Hematopoietic multipotent progenitor cell treated with erythropoietin and hydrocortisone succinate and interleukin-3 and kit ligand, for 17 days (in vitro differentiated cells): Measurements from ENCODE around the gene TJP2.

Source experiments
- DNase-seq: peaks from one replicate; pipeline ENCODE4 v3.0.0-alpha.2; 2015; ENCODE audit warnings: low spot score

The TJP2 gene

DNA sequence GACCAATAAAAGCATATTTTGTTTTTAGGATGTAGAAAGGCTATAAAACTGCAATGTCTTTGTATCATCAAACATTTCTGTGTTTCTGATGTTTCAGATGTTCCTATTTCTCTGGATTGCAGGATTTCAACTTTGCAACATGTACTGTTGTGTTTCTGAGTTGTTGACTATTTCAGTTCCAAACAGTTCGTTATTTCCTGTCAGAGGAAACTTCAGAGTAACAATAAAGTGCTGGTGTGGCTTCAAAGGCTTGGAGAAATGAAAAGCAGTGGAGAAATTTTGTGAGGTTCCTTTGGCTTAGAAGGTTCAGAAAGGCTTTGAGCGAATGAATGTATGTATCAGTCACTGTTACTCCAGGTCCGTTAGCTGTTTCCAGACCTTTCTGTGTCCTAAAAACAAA lies 17.2 kb downstream of the TJP2 start:
- DNase-seq, result no peak

- DNase-seq, result no peak
These were observed 18.1 kb downstream of the TJP2 start for GRCh38 chr9:69192214-69192613.

- DNase-seq, result no peak
These were observed 19.6 kb downstream of the TJP2 start for GRCh38 chr9:69193685-69194032.

- DNase-seq, result no peak
These were observed 20.8 kb downstream of the TJP2 start for GRCh38 chr9:69194702-69195418.

- DNase-seq, result no peak
These were observed 21.6 kb downstream of the TJP2 start for GRCh38 chr9:69195668-69196067.

GRCh38 chr9:69197687-69198086 lies 23.6 kb downstream of the TJP2 start:
- DNase-seq, result no peak

DNA sequence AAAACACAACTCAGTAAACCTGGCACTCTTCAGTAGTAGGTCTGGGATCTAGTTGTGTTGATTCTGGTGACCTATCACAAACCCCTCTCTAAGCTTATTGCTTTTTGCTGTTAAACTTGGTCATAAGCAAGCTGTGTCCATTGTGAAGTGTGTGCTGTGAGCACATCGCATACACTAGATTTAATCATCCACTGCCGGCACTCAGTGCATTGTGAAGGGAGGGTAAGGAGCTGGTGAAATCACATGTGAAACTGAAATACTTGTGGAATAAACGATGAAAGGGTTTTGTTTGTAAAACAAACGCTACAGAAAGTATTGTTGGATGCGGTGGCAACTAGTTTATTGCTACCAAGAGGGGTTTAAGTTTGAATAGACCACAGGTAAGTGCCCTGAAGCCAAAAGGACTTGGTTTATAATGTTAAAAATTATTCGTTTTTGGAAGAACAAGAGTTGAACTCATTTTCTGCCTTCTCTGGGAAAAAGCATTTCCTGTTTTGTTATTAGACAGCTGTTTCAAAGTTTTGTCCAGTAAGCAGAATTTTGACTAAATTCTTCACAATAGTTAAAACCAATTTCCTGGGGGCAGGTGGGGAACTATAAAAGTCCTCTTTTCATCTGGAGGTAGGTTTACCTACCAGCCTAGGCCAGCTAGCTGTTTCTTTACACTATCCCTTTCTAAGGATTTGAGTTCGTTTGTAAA lies 24.6 kb downstream of the TJP2 start:
- DNase-seq, result no peak

DNA sequence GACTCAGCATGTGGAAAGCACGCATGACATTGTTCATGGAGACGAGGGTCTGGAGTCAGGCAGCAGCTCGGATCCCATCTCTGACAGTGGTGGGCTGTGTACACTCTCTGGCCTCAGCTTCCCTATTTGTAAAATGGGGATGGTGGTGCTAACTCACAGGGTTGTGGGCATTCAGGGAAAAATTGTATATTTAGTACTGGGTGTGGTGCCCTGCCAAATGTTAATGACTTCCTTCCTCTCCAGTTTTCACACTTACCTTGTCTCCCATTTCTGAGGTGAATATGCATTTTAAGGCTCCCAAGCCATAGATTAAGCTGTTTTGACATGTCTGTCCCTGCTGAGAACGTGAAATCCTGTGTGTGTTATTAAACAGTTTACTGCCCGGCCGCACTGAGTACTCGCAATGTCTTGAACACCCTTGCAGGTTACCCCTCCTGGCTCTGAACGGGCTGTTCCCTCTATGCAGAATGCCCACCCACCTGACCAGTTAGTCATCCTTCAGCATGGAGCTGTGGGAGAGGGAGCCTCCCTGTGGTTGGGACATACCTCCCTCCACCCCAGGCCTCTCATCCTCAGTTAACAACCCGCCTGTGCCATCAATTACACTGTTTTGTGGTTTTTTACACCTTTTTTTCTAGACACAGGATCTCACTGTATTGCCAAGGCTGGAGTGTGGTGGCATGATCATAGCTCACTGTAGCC lies 25.8 kb downstream of the TJP2 start:
- no peak for DNase-seq

GRCh38 chr9:69202556-69202955 lies 28.5 kb downstream of the TJP2 start:
- DNase-seq, result no peak

DNA sequence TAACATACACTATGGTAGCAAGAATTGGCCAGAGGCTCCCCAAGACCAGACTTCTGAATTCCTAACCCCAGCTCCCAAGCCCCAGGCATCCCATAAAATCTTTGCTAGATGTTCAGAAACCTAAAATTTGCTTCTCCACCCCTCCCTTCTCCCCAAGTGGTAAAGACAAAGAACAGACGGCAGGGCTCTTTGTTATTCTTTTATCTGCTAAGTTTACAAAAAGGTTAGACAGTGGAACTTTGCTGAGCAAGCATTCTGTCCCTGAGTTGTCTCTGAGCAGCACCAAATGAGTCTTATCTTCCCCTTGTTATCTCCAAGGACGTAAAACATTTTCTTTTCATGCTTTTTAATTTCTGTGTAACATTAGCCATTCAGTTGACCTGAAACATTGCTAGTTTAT lies 30.2 kb downstream of the TJP2 start:
- DNase-seq, result no peak

- DNase-seq, result no peak
These were observed 30.8 kb downstream of the TJP2 start for GRCh38 chr9:69204849-69205248.

GRCh38 chr9:69206047-69206446 lies 32.0 kb downstream of the TJP2 start:
- DNase-seq, result no peak

GRCh38 chr9:69207503-69207902 lies 33.4 kb downstream of the TJP2 start:
- DNase-seq, result no peak

DNA sequence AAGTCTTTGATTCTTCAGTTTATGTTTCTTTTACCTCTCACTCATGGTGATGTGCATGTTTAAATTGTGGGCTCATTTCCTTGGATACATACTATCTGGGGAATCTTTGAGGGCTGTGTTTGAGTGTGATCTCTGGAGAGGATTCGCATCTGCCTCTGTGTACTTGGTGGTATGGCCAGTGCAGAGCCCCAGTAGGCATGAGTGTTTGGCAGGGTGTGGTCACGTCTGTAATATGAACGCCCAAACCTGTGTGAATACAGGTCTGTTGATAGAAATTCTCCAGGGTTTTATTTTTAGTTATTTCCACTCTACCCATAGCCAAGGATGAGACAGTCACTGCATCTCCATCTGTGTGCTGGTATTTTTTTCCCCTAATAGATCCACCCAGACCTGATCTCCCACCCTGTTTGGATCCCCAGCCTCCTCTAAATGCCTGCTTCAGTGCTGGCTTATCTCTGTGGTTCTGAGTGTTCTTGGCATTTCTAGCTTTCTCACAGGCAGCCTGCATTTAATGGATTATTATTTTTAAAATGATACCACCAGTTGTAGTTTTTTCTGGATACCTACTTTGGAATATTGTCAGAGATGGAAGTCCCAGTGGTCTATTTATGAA lies 37.5 kb downstream of the TJP2 start:
- peak; percentile 24 for DNase-seq

DNA sequence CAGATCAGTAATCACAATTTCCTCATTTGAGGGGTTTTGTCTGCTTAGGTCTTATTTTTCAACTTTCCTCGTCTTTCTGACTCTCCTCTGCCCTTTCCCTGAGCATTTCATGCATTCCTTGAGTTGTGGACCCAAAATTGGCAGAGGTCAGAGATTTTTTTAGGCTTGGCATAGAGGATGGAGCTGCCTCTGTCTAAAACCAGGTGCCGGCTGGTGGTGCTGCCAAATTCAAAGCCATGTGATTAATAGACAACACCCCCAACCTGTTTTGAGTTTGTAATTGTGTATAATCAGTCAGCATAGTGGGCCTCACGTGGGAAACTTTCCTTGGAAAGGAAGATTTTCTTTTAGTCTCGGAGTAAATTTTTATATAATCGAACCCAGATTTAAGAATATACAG lies 39.6 kb downstream of the TJP2 start:
- no peak for DNase-seq

DNA sequence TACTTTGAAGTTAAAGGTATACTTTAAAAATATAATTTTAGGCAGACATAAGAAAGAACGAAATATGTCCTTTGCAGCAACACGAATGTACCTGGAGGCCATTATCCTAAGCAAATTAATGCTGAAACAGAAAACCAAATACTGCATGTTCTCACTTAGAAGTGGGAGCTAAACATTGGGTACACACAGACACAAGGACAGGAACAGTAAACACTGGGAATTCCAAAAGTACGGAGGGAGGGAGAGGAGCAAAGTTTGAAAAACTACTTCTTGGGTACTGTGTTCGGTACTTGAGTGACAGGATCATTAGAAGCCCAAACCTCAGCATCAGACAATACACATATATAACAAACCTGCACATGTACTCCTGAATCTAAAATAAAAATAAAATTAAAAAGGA lies 40.9 kb downstream of the TJP2 start:
- no peak for DNase-seq

DNA sequence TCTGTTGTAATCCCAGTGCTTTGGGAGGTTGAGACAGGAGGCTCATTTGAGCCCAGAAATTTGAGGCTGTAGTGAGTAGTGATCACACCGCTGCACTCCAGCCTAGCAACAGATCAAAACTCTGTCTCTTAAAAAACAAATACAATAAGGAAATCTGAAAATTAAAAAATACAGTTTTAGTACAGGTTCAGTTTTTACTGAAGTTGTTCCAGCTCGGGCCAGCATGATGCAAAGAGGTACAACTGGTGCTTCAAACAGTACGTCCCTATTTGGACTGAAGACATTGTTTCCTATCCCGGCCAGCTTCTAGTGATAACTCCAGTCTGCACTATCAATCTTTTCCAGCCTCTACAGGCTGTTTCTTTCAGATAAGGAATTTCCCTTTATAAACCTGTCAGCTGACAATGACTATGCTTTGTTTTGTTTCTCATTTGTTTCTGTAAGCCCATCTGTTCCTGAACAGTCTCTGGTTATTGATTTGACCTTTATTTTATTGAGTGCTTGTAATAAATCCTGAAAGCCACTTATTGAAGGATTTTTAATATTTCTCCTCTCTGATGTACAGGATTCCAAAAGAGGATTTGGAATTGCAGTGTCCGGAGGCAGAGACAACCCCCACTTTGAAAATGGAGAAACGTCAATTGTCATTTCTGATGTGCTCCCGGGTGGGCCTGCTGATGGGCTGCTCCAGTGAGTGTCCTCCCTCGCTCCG lies 41.9 kb downstream of the TJP2 start:
- peak; percentile 49 for DNase-seq

DNA sequence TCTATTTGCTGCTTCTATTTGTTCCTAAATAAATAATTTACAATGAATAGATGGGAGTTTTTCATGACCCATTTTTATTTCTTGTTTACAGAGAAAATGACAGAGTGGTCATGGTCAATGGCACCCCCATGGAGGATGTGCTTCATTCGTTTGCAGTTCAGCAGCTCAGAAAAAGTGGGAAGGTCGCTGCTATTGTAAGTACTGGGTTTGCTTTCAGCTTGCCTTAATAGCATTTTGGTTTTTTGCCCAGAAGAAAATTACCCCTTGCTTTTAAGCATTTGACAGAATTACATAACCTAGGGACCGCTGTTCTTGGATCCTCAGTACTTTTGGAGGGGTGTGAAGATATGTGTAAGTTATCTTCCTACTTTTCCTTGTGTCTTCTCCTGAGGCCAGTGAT lies 44.1 kb downstream of the TJP2 start:
- DNase-seq, result no peak

DNA sequence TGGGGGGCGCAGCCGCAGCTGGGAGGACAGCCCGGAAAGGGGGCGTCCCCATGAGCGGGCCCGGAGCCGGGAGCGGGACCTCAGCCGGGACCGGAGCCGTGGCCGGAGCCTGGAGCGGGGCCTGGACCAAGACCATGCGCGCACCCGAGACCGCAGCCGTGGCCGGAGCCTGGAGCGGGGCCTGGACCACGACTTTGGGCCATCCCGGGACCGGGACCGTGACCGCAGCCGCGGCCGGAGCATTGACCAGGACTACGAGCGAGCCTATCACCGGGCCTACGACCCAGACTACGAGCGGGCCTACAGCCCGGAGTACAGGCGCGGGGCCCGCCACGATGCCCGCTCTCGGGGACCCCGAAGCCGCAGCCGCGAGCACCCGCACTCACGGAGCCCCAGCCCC lies 47.0 kb downstream of the TJP2 start:
- no peak for DNase-seq

DNA sequence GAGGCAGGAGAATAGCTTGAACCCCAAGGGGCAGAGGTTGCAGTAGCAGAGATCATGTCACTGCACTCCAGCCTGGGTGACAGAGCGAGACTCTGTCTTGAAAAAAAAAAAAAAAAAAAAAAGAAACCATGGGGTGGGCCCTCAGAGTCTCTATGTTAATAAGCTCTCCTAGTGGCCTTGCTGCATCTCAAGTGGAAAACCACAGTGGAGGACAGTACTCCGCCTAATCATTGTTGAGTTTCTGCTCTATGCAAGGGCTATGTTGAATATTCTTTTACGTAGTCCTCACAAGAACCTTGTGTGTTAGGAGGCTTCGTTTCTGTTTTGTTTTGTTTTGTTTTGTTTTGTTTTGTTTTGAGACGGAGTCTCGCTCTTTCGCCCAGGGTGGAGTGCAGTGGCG lies 48.9 kb downstream of the TJP2 start:
- DNase-seq, result no peak

GRCh38 chr9:69223605-69224004 lies 49.5 kb downstream of the TJP2 start:
- peak; percentile 17 for DNase-seq

GRCh38 chr9:69229367-69229766 lies 55.3 kb downstream of the TJP2 start:
- no peak for DNase-seq
